ENCODE data around the gene AOPEP.

The AOPEP gene

DNA sequence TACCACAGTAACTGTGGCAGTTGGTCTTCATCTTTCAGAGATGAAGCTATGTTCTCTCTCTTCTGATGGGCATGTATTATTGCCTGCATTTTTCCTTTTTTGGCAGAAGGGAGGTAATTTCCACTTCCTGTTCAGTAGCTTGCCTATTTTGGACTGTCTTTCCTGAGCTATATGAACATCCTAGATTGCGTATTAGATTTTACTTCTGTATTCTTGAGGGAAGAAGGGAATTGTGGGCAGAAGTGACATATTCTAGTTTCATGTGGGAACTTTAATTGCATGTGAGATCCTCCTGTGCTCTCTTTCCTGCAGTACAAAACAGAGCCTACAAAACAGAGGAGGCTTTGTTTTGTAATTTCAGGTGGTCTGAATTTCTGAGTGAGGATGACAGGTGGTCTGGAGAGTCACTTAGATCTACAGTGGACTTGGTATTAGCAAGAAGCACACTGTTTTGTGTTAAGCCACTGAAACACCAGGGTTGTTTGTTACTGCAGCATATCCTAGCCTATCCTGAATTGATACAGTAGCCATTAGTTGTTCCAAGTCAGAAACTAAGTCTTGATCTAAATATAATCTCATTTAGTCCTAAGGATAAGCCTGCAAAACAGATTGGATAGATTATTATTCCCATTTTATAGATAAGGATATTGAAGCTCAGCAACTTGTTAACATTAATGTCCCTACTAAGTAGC is 68.1 kb downstream of the AOPEP start:
- no peak for DNase-seq

DNA sequence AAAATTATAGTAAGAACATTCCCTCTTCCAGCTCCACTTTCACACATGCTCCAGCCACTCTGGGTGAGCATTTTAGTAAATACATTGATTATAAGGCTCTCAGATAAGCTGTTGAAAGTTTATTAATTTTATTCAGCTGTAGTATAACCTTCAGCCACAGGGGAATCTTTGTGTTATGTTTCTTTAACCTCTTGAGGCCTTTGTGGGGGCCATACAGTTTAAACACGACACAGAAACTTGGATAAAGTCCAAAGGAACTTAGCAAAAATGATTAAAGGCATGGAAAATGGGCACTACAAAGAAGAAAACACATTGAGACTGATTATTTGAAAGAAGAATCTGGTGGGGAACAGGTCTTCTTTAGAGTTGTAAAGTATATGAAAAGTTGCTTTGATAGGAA is 70.2 kb downstream of the AOPEP start:
- DNase-seq: no peak

DNA sequence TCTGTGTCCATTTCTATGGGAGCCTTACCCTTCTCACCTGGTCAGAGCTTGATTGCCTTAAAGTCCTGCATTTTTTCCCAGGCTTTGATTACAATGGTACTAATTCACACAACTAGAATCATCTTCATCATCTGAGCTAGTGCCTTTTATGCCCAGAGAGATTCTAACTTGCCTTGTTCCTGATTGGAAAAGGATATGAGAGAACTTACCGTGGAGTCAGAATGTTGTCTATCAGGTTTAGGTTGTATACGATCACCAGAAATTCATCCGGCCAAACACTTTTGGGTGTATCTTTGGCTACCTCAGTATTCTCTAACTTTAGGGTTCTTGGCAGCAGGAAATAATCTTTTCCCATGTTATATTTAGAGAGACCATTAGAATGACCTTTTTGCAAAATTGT is 71.7 kb downstream of the AOPEP start:
- no peak for DNase-seq

DNA sequence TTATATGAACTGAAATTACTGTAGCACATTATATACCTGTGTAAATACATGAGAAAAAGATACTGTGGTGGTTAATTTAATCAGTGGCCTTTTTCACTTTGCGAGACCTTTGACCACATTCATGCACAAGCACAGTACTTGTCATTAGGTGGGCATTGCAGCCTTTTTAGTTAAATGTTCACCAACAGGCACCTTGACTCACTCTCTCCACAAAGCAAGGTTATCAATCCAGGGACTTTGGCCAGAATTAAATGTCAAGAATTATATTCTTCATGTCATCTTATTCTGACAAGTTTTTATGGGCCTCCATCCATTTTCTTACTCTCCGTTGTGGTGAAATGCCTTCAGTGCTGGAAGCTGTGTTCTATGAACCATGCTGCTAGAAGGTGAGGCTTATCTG is 72.2 kb downstream of the AOPEP start:
- no peak for DNase-seq

DNA sequence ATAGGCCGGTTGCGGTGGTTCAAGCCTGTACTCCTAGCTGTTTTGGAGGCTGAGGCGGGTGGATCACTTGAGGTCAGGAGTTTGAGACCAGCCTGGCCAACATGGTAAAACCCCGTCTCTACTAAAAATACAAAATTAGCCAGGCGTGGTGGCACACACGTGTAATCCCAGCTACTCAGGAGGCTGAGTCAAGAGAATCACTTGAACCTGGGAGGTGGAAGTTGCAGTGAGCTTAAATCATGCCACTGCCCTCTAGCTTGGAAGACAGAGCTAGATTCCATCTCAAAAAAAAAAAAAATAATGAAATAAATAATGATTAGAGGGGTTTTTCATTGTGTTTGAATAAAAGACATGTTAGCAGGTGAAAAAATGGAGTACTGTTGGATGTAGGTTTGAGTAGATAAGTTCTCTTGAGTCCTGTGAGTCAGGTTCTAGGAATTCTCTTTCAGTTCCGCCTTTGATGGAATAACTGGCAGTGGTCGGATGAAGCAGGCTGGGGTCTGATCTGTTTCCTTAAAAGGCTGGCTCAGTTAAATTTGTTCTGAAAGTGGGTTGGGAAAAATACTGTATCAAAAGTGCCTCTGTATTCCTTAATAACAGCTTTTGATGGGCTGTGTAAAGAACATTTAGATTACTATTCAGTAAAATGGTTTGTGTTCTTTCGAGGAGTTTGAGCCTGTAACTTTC is 73.2 kb downstream of the AOPEP start:
- no peak for DNase-seq

DNA sequence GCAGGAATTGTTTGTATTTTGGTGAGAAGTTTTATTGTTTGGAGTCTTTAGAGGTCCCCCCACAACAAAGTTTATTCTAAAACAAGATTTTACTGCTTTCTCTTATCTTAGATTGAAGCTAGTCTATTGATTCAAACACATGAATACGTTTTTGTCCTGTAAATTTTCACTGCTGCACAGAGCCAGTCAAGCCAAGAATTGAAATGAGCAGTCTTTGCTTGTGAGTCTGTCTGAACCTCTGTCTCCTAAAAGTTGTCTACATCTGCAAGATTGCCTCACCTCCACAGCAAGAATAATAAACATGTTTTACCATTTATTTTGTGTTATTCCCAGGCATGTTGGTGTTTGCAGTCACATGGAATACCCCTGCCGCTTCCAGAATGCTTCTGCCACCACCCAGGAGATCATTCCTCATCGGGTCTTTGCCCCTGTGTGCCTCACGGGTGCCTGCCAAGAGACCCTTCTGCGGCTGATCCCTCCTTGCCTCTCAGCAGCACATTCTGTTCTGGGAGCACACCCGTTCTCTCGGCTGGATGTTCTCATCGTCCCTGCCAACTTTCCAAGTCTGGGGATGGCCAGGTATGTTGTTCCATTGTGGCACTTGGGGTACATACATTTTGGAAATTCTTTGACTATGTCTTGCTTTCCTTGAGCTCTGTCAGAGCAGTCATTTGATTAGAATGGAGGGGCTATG is 74.1 kb downstream of the AOPEP start:
- no peak for DNase-seq

DNA sequence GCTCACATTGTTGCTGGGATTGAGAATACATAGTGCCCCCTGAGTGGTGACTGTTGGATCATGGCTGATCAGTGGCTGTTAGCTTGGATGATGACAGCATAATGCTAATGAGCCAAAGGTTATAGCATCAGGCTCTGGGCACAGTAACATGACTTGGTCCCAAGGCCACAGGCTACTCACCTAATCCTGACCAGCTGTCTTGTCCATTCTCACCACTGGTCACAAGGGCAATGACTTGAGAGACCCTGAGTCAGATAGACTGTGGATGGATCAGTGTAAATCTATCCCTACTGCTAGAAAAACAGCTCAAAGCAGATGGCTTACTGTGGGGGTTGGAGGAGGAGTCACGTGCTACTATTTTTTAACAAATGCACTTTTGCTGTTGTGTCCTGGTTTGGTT is 74.7 kb downstream of the AOPEP start:
- DNase-seq: no peak

DNA sequence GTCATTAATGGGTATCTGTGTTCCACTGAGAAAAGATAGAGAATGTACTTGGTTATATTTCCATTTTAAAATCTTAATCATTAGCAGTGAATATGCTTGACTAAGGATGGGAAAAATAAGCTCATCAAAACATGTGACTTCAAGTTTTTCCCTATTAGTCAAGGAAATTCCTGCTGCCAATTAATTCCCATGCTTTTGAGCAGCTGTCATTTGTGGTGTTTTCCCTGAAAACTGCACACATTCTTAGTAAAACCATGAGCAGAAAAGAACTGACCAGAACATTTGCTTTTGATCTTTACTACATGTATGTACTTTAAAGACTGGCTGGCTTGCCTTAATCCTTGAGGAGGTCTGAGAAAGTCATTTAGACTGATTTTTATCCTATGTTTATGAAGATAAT is 75.2 kb downstream of the AOPEP start:
- DNase-seq: no peak

DNA sequence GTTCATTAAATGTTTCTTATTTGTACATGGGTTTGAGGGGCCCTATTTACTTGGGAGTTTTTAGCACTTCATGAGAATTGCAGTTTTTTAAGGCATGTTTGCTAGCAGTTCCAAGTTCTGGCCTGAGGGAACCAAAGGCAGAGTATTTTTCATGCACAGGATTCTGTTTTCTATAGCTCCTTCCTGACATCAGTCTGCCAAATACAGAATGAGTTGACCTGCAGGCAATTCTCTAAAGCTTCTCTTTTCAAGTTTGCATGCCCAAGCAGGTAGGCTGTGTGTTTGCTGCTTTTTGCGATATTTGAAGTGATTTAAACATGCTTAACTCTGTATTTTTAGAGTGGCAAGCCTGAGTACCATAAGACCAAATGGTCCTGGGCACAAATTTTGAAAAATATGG is 75.8 kb downstream of the AOPEP start:
- no peak for DNase-seq

DNA sequence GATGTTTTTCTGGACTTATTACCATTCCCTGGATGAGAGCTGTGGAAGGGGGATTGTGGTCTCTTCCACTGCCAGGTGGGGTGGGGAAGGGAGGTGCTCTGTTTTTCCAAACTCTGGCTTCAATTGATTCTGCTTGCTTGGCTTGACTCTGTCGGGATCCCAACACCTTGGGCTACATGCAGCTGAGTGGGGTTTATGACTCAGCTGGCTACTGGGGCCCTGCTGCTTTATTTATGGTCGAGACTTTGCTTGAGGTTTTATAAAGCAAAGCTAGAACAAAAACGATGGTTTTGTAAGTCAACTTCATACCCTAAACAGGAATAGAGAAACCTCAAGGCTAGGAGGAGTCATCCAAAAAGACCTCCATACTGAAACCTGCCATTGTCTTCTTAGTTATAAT is 76.3 kb downstream of the AOPEP start:
- DNase-seq: no peak

DNA sequence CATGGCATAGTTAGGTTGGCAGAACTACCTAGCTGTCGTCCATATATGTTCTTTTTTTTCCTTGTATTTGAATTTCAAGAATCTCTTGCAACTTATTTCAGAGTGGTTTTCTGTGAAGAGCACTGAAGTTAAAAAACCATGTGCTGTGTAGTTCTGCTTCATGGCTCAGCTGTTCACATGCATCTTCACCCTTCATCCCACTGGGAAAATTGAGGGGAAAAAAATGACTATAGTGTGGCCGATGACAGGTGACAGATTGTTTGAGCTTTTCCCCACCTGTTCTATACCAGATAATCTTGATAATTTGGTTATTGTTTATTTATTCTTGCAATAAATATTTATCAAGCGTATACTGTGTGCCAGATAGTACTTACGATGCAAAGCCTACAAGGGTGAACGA is 77.8 kb downstream of the AOPEP start:
- DNase-seq: no peak

DNA sequence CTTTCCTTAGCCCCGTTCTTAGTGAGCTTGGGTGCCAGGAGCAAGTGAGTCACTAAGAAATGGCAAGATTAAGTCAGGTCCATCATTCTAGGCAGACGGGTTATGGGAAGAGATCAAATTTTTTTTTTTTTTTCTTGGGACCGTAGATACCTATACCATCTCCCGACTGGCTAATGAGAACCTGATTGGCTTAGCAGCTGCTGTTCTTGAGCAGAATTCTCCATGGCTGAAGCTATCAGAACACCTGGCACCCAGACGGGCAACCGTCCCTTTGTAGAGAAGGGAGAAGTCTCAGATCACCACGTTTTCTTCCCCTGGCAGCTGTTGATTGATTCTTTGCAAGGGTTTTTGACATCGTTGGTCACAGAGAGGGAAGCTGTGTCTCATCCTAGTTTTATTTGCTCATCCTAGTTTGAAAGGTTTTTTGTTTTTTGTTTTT is 78.6 kb downstream of the AOPEP start:
- DNase-seq: no peak

DNA sequence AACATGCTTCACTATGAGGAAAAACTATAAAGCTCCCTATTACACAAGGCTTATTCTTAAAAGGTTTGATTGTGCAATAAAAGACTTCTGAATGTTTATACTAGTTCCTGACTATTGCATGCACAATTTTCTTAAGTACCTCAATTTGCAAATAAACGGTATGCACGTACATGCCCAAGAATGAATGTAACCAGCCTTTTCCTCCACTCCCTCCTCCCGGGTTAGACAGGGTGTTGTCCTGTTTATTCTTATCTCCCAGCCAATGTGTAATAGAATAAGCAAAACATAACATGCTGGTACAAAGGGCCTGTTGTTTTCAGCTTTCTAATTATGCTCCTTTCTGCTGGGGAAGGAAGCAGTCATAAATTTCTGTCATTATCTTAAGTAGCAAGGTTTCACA is 79.1 kb downstream of the AOPEP start:
- DNase-seq: no peak

DNA sequence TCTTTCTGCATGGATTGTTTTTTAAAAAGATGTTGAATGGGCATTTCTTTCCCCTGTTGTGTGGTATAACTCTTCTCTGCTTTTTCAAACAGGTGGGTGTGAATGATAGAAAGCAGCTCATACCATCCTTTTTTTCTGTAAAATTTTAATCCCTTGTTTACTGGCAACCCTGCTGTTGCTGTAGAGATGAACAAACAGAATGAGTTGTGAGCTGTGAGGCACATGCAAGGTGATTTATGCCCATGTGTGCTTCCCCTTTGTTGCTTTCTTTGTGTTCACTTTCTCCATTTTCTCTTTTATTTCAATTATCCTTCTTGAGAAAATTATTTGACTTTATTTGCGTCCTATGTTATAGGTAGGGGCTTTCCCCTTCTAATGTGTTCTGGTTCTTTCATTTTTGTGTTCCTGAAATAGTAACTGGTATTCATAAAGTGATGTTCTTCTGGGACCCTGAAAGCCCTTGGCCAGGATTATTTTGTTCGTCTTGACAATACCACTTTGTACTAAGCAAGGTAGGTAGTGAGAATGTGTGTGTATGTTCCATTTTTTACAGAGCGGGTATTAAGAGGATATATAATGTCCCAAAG is 79.9 kb downstream of the AOPEP start:
- no peak for DNase-seq

DNA sequence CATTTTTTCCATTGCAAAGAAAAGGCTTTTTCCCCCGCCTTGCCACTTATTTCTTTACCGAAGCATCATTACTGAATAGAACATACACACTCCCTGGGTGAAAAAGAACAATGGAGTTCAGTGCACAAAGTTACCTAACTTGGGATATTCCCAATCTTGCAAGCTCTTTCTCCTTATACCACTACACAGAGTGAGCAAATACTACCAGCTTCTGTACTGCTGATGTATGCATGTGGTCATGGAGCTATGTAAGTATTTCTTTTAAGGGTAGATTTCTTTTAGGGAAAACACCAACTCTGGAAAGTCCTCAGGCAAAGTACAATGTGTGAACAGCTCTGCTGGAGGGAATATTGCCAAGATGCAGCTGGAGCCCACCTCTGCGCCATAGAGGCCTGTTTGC is 81.1 kb downstream of the AOPEP start:
- no peak for DNase-seq

DNA sequence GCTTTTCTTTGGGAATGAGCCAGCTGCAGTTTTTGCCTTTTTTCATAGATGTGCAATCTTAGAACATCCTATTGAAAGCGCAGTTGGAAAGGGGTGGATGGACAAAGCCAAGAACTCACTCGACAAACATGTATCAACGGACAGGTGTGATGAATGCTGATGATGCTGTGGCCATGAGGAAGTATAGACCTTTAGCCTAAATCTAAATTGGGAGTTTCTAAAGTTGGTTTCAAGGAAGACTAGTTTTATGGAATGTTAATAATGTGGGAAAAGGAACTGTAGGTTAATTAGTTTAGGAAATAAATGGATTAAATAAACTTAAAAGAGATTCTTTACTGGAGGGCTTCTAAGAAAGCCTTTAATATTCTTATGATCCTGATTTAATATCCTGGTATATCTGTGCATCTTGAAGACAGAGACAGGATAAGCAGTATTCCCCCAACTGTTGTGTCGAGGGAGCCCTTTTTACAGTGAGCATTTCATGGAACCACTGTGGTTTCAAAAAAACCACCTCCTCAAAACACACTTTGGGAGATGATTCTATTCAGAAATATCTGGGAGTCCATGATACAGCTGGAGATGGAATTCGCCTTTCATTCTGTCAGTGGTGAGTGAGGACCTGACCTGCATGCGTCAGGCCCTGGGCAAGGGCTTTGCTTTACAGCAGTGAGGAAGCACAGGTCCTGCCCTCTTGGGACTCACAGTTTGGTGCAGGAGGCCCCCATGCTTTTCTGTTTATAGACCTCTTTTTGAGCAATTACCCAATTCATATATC is 82.6 kb downstream of the AOPEP start:
- DNase-seq: no peak

DNA sequence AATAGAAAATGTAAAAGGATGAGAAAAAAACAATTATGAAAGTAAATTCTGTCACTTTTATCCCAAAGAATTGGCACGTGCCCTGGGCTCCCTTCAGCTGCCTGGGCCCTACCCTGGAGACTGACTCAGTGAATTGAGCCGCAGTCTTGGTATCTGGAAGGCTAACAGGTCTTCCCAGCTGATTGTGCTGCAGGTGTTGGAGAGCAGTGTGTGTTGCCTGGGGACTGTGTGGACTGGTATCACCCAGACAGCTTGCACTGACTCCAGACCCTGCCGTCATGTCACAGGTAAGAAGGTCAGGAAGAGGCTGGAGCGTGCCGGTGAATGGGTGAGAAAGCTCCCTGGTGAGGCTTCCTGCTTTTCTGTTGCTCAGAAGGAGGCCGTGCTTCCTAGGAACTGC is 83.3 kb downstream of the AOPEP start:
- no peak for DNase-seq

DNA sequence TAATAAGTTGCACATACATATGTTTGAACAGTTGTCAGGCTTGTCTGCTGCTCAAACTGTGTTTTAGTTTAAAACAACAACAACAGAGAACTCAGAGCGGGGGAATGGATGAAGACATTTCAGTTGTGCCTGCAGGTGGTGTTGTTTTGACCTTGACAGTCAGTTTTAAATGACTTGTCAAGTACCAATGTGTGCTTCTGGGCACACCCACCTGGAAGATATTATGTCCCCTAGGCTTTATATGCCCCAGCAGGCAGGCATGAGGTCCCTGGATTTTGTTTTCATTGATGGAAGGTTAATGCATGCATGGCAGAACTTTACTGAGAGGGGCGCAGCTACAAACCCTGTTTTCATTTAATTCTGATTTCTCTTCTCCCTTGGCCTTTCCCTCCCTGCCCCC is 84.6 kb downstream of the AOPEP start:
- no peak for DNase-seq

DNA sequence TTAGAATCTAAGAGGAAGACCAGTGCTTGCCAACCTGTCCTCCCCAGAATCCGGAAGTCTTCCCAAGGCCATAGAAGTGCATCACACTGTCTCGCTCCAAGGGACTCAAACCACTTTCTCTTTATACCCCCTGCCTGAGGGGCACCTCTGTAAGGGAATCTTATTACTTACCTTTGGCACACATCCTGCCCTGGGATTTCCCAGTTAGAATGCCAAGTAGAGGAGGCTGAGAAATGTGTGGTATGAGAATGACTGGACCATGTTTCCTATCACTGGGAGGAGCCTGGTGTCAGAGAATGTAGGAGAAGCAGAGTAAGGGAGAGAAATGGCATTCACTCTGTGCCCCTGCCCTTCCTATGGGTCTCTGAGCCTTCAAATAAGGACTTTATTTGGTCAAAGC is 85.8 kb downstream of the AOPEP start:
- DNase-seq: no peak

DNA sequence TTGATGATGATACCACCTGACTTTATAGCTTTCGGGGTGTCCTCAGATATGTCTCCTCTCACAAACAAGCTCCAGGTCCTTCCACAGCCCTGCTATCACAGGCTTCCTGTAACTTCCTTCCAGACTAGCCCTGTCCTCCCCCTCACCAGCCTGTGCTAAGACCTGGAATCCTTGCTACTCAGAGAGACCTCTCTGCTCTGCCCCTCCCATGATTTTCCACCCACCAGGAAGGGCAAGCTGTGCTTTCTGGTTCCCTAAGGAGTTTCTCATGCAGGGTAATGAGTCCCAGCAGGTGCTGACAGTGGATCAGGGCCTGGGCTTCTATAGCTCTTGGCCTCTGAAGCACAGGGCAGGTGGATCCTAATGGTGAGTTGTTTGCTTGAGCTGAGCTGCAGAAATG is 86.9 kb downstream of the AOPEP start:
- no peak for DNase-seq

DNA sequence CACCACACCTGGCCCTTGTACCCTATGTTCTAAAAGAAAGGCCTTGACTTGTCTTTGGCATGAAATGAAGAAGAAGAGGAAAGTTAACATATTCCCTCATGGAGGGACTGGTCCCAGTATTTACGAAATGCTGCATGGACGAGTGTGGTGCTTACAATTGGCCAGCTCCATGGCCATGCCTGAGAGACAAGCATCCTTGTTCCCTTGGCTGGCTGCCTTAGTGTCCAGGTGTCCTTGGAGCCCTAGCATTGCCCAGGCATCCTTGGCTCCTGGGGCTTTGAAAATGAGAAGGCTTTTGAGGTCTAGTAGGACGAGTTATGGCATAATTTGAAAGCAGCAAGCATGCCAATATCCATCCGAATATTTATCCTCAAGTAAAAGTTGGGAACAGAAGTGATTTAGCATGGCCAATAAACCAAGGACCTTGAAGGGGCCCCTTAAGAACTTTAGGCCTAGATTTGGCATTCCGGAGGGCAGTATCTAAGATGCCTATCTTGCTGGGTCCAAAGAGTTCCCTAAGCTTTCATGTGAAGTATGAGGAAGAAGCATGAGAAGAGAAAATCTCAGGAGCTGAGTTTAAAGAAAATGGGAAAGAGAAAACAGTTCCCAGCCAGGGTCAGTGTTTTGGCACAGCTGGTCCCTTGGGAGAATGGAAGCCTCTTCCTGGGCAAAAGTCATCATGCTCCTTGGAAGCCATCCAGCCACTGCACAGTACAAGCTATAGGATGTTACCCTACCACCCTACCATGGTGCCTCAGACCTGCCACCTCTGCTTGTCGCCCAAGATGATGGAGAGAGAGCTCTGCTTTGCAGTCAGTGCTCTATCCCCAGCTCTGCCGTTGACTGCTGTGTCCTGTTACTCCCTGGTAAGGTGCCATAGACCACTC is 91.0 kb downstream of the AOPEP start:
- DNase-seq: no peak

DNA sequence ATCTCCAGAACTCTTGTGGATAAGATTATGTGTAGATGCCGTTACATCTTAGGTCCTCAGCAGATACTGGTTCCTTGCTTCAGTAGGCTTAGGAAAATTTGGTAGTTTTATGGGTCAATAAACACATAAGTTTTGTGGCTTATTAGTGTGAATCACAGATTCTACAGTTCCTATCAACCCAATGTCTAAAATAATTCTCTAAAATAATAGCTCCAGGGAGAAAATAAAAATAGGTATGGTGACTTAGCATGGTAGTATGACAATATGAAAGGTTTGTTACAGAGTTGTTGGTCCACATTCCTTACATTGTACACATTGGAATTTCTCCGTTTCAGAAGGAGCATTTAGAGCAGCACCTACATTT is 91.7 kb downstream of the AOPEP start:
- no peak for DNase-seq
